ENCODE results near the gene PES1.

DNA sequence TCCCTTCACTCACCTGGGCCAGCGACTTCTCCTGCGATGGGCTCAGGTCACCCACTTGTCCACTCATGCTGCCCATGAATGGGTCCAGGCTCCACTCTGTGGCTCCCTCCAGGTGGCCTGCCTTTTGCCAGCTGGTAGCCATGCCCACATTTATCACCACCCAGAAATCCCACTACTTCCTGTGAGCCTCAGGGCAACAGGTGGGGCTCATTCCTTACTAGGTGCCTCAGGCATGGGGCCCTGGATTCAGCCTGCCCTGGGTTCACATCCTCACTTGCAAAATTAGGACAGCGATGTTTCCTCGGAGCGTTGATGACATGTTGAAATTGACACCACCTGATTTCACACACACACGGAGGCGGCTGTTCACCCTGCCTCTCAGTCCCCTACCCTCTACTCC, 45.1 kb downstream of the PES1 start, which contains the start of gene SEC14L6:
- TF ChIP-seq ZNF274 (IDR thresholded peaks at IDR 0.05; ENCODE audit: low read depth, low read length) (no peak), YY1 (IDR thresholded peaks at IDR 0.05; ENCODE audit: insufficient read depth, insufficient read length) (no peak), SUZ12 (IDR thresholded peaks at IDR 0.05; ENCODE audit: extremely low read depth, insufficient read depth, insufficient read length) (no peak)

All from NT2/D1 (cell line).